Suppressor macrophage treated with lipopolysaccharide for 1 hour (primary cell): Measurements from ENCODE around the gene SPOCK1.
A peak's percentile ranks its signal among the peaks of the same experiment; 100 is the strongest.

Source experiments
- DNase-seq, 3 donors: peaks; one replicate each; pipeline ENCODE4 v3.0.0-alpha.2; 2020 to 2022

Gene SPOCK1

DNA sequence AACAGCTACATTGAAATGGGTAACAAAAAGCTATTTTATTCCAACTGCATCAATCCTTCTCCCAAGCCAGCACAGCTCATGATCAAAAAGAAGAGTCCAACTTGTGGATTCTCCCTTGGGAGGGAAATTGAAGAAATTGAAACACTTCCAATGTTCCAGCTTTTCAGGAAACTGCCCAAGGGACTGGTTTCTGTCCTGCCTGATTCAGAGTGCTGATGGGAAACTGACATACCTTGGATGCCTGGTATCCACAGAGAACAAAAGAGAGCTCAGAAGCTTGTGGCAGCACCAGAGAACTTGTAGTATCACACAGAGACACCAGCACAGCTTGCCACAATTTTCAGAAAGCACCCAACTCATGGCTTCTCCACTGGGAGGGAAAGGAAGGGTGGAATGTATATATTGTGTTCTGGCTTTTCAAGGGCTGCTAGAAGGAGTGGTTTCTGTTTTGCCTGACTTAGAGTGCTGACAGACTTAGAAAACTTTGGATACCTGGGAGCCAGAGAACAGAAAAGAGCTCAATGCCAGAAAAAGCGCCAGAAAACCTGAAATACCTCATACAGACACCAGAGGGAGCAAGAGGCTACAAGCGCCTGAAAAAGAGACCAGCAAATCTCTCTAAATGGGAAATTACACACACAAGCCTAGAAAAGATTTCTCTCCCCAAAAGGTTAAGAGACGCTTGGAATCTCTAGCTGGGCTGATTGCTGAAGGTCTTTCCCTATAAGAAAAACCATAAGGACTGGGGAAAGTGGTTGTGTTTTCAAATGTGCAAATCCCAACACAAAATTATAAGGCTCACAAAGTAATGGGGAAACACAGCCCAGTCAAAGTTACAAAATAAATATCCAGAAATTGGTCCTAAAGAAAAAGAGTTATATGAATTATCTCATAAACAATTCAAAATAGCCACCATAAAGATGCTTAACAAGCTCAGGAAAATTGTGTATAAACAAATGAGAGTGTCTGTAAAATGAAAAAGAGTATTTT lies 178.8 kb downstream of the SPOCK1 start:
- DNase-seq = peak; percentile 56 to 75 (median 66)

- no peak for DNase-seq
Observed at GRCh38 chr5:137318027-137318426, 181.1 kb downstream of the SPOCK1 start.

- no peak for DNase-seq
Observed at GRCh38 chr5:137316346-137316736, 182.8 kb downstream of the SPOCK1 start.

- no peak for DNase-seq
Observed at GRCh38 chr5:137315534-137316345, 183.4 kb downstream of the SPOCK1 start.

DNA sequence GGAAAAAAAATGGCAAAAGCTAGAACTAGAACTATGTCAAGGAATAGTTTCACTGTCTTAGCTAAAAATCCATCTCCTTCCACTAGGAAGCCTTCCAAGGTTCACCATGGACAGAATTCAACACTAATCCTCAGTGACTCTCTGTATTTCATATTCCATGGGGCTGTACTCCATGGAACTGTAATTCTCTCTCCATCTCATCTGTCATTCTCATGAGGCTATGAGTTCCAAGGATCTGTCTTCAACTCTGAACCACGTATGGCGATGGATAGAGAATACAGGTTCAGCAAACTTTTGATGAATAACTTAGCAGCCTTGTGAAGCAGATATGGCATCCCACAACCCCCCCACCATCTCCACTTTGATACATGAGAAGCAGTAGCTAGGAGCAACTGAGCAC lies 184.0 kb downstream of the SPOCK1 start:
- no peak for DNase-seq

- DNase-seq = no peak
Observed at GRCh38 chr5:137313526-137314175, 185.5 kb downstream of the SPOCK1 start.

GRCh38 chr5:137312011-137312410 lies 187.1 kb downstream of the SPOCK1 start:
- no peak for DNase-seq

DNA sequence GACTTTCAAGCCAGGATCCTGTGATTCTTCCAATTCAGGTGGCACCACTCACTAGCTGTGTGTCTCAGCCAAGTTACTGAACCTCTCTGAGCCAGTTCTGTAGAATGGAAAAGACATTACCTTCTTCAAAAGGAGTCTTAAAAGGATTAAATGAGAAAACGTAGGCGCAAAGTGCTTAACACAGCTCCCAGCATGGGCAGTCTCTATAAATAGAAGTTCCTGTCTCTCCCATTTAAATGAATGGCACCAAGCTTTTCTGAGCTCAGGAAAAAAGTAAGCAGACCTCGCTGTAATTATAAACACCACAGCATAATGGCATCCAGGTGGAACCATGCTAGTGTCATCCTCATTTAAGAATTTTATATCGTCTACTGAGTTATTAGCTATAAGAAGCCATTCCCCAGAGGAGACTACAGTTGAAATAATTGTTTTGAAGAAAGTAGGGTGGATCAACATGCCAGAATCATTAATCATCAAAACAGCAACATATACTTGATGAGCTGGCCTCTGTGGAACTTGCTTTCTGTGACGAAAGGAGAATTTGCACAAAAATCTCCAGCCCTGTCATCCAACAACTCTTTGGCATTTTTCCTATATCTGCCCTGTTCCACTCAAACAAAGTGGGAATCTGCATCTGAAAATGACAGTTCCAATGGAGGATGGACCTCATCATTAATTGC lies 188.9 kb downstream of the SPOCK1 start:
- no peak for DNase-seq

DNA sequence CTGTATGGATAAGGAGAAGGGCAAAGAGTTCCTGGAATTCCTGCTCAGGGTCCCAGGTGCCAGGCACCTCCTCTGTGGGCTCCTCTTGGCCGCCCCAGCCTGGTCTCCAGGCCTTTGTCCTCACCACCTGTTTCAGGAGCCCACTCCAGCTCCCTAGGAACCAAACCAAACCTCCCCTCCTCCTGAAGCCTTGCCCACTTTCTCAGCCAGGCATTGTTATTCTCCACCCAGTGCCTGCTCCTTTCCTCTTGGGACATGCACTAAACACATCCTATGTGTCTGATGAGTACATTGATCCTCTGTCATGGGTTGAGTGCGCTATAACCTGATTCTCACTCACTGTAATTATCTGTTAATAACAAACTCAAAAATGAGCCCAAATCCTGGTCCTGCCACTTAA lies 189.8 kb downstream of the SPOCK1 start:
- no peak for DNase-seq

GRCh38 chr5:137308311-137308710 lies 190.8 kb downstream of the SPOCK1 start:
- no peak for DNase-seq

- DNase-seq = no peak
Observed at GRCh38 chr5:137306903-137307302, 192.2 kb downstream of the SPOCK1 start.

DNA sequence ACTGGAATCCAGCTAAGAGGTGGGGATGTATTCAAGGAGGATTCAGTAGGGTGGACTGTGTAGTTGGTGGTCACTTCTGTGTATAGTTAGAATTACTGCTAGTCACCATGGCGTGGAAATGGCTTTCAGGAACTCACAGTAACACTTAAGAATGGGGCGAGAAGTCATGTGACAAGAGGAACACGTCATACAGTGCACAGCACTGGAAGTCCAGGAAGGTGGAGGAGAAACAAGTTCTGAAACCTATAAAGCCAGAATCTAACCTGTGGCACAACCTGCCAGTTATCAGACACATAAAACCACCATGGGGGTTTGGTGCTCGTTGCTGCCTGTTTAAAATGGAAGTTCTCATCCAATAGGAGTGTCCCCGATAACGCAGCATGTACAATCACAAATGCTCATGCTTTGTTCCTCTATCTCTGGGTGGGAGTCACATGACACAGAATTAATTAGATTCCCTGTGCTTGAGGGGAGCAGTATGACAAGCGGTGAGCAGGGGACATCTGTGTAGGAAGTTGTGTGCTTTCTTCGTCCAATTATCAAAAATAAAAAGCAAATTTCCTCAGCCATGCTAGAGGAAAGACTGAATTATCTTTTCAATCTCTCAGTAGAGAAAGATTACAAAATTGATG lies 193.0 kb downstream of the SPOCK1 start:
- no peak for DNase-seq

DNA sequence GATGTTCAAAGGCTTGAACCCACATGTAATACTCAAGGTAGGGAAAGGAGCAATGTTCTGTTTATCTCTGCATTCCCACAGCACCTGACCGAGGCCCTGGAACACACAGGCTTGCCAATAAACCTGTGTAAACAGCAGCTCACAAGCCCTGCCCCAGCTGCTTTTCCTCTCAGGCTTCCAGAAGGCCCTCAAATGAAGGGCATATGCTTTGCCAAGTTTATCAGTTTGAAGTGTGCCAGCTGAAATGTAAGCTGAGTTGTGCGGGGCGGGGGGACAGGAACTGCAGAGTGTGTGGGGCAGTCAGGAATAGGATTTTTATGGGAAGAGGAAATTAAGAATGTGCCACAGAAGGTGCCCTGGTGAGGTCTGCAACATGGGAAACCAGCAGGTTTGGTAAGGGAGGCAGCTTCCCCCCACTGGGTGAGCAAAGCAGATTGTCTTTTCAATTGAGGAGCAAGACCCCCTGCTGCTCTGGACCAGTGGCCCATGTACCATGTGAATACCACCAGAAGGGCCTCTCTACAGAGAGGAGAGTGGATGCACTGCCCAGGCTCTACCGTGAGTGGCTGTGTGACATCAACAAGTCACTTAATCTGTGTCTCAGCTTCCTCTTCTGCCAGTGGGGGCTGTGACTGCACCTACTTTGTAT lies 194.8 kb downstream of the SPOCK1 start:
- DNase-seq = no peak

- DNase-seq = no peak
Observed at GRCh38 chr5:137303509-137303908, 195.6 kb downstream of the SPOCK1 start.

GRCh38 chr5:137300411-137301240 lies 198.5 kb downstream of the SPOCK1 start:
- DNase-seq = no peak

GRCh38 chr5:137296213-137296781 lies 202.8 kb downstream of the SPOCK1 start:
- no peak for DNase-seq

GRCh38 chr5:137294604-137295003 lies 204.5 kb downstream of the SPOCK1 start:
- DNase-seq = no peak

- DNase-seq = no peak
Observed at GRCh38 chr5:137292461-137293027, 206.6 kb downstream of the SPOCK1 start.

- DNase-seq = no peak
Observed at GRCh38 chr5:137291436-137291835, 207.7 kb downstream of the SPOCK1 start.

DNA sequence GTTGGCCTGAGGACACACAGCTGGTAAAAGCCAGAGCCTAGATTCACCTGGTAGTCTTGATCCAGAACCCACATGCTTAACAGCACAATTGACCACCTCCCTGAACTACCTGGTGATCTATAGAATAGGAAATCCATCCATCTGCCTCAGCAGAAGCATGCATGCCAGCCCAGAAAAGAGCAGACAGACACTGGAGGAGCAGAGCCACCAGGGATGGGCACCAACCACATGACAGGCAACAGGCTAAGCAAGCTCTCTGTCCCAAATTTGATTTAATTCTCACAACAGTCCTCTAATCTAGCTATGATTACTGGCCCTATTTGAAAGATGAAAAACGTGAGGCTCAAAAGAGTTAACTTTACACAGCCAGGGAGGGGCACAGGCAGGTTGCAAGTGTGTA lies 208.1 kb downstream of the SPOCK1 start:
- DNase-seq = no peak
